ES-I3 (cell line): Measurements from ENCODE around the gene ZNF430.
"Not testable (repeated sequence)": the region's sequence is repeated elsewhere in the genome, so short reads cannot be mapped to it uniquely, and the experiment has no call there.

ENCODE experiments used
- H3K36me3 ChIP-seq: 2 replicates; pipeline ENCODE4 v1.6.1; 2013; ENCODE audit warnings: mild to moderate bottlenecking, low read length, control low read depth, moderate library complexity; ENCODE audit not compliant: insufficient read depth
- H3K4me1 ChIP-seq: 2 replicates; pipeline ENCODE4 v1.6.1; 2013; ENCODE audit warnings: mild to moderate bottlenecking, control low read depth, low read length; ENCODE audit not compliant: insufficient read depth
- H3K9ac ChIP-seq: 2 replicates; pipeline ENCODE4 v1.6.1; 2013; ENCODE audit warnings: low read depth, mild to moderate bottlenecking, low read length, moderate library complexity
- H3K9me3 ChIP-seq: 2 replicates; pipeline ENCODE4 v1.6.1; 2013; ENCODE audit warnings: mild to moderate bottlenecking, low read length, moderate library complexity; ENCODE audit not compliant: control insufficient read depth, insufficient read depth

The ZNF430 gene

GRCh38 chr19:21020298-21021227 is at the start of gene ZNF430:
ZNF430 (plus strand) TSS chr19:21020657; CDS start chr19:21020801, 144 bp downstream.
- Histone ChIP-seq H3K9me3 (no peaks in the 10 kb centered on the region), H3K36me3 (peaks cover 9% of the 10 kb centered on the region; the same call in 1 of the 2 replicates), H3K4me1 (peaks cover 13% of the 10 kb centered on the region; the same call in 1 of the 2 replicates), H3K9ac (peak within 1 kb of the TSS; percentile 91)

DNA sequence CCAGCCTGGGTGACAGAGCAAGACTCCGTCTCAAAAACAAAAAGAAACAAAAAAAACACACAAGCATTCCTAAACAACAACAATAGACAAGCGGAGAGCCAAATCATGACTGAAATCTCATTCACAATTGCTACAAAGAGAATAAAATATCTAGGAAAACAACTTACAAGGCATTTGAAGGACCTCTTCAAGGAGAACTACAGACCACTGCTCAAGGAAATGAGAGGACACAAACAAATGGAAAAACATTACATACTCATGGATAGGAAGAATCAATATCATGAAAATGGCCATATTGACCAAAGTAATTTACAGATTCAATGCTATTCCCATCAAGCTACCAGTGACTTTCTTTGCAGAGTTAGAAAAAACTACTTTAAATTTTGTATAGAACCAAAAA is 27.7 kb upstream of the ZNF430 start:
- not testable (repeated sequence) for H3K4me1 ChIP-seq, H3K36me3 ChIP-seq, H3K9ac ChIP-seq, H3K9me3 ChIP-seq

GRCh38 chr19:20999731-21000352 is 20.6 kb upstream of the ZNF430 start:
- H3K36me3 ChIP-seq = no peaks in the 10 kb centered on the region
- no peaks in the 10 kb centered on the region for H3K4me1 ChIP-seq
- H3K9me3 ChIP-seq = no peaks in the 10 kb centered on the region
- peak overlapping the region; percentile 100 for H3K9ac ChIP-seq

GRCh38 chr19:21021238-21021637 is 781 bp downstream of the ZNF430 start:
- H3K9me3 ChIP-seq, H3K36me3 ChIP-seq: not testable (repeated sequence)
- H3K4me1 ChIP-seq = peaks cover 13% of the 10 kb centered on the region; the same call in 1 of the 2 replicates
- H3K9ac ChIP-seq = peak overlapping the region; percentile 91

GRCh38 chr19:21022996-21023395 is 2.5 kb downstream of the ZNF430 start:
- Histone ChIP-seq H3K36me3 (peaks cover 11% of the 10 kb centered on the region; the same call in 1 of the 2 replicates), H3K4me1 (peaks cover 13% of the 10 kb centered on the region; the same call in 1 of the 2 replicates), H3K9ac (no peak overlapping the region; the same call in 1 of the 2 replicates), H3K9me3 (no peaks in the 10 kb centered on the region)

DNA sequence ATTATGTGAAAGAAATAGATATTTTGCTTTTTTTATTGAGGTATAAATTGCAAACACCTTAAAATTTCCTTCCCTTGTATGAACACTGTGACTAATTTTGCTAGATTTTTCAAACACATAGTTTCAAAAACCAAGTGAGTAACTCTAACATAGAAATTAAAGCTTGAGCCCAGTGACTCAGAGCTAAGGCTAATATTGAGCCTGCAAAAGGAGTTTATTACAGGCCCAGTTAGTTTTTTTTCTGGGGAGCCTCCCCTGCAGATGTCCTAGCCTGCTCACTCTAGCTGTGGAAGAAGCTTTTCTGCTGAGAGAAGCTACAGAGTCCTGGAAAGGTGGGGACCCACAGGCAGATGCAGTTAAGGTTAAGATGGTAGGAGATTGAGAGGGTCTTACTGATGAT is 3.4 kb downstream of the ZNF430 start:
- H3K4me1 ChIP-seq = peaks cover 13% of the 10 kb centered on the region; the same call in 1 of the 2 replicates
- no peak overlapping the region for H3K9ac ChIP-seq
- no peaks in the 10 kb centered on the region for H3K9me3 ChIP-seq
- peaks cover 11% of the 10 kb centered on the region; the same call in 1 of the 2 replicates for H3K36me3 ChIP-seq

GRCh38 chr19:21028969-21029268 is 8.5 kb downstream of the ZNF430 start:
- Histone ChIP-seq H3K36me3 (peaks cover 14% of the 10 kb centered on the region), H3K9me3 (no peaks in the 10 kb centered on the region), H3K9ac (no peak overlapping the region), H3K4me1 (no peaks in the 10 kb centered on the region)

DNA sequence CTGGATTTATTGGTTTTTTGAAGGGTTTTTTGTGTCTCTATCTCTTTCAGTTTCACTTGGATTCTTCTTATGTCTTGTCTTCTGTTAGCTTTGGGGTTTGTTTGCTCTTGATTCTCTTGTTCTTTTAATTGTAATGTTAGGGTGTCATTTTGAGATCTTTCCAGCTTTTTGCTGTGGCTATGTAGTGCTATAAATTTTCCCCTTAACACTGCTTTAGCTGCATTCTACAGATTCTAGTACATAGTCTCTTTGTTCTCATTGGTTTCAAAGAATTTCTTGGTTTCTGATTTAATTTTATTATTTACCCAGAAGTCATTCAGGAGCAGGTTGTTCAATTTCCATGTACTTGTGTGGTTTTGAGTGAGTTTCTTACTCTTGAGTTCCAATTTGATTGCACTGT is 24.6 kb downstream of the ZNF430 start:
- no peaks in the 10 kb centered on the region for H3K4me1 ChIP-seq
- peaks cover 12% of the 10 kb centered on the region; the same call in 1 of the 2 replicates for H3K9me3 ChIP-seq
- H3K36me3 ChIP-seq = peaks cover under 1% of the 10 kb centered on the region
- no peak overlapping the region for H3K9ac ChIP-seq

GRCh38 chr19:21046489-21046888 is 26.0 kb downstream of the ZNF430 start:
- H3K9me3 ChIP-seq = peaks cover 12% of the 10 kb centered on the region; the same call in 1 of the 2 replicates
- H3K9ac ChIP-seq = no peak overlapping the region
- H3K36me3 ChIP-seq = no peaks in the 10 kb centered on the region; the same call in 1 of the 2 replicates
- H3K4me1 ChIP-seq = no peaks in the 10 kb centered on the region

GRCh38 chr19:21047716-21048115 is 27.3 kb downstream of the ZNF430 start:
- Histone ChIP-seq H3K9ac (no peak overlapping the region), H3K9me3 (peaks cover 12% of the 10 kb centered on the region; the same call in 1 of the 2 replicates), H3K4me1 (no peaks in the 10 kb centered on the region), H3K36me3 (no peaks in the 10 kb centered on the region; the same call in 1 of the 2 replicates)

- Histone ChIP-seq H3K9me3 (peaks cover 3% of the 10 kb centered on the region; the same call in 1 of the 2 replicates), H3K9ac (no peak overlapping the region), H3K4me1 (no peaks in the 10 kb centered on the region), H3K36me3 (peaks cover 7% of the 10 kb centered on the region)
These were observed 32.4 kb downstream of the ZNF430 start for GRCh38 chr19:21052902-21053301.

DNA sequence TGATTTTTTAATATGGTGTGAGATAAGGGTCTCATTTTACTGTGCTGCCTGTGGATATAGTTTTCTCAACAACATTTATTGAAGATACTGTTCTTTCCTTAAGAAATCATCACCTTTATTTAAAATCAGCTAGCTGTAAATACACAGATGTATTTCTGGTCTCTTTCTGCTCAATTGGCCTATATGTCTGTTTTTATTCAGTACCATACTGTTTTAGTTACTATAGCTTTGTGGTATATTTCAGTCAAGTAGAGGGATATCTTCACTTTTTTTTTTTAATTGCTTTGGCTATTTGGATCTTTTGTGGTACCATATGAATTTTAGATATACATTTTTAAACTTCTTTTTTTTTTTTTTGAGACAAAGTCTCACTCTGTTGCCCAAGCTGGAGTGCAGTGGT is 44.9 kb downstream of the ZNF430 start:
- Histone ChIP-seq H3K9ac (no peak overlapping the region), H3K4me1 (no peaks in the 10 kb centered on the region), H3K9me3 (no peaks in the 10 kb centered on the region; the same call in 1 of the 2 replicates), H3K36me3 (no peaks in the 10 kb centered on the region)

DNA sequence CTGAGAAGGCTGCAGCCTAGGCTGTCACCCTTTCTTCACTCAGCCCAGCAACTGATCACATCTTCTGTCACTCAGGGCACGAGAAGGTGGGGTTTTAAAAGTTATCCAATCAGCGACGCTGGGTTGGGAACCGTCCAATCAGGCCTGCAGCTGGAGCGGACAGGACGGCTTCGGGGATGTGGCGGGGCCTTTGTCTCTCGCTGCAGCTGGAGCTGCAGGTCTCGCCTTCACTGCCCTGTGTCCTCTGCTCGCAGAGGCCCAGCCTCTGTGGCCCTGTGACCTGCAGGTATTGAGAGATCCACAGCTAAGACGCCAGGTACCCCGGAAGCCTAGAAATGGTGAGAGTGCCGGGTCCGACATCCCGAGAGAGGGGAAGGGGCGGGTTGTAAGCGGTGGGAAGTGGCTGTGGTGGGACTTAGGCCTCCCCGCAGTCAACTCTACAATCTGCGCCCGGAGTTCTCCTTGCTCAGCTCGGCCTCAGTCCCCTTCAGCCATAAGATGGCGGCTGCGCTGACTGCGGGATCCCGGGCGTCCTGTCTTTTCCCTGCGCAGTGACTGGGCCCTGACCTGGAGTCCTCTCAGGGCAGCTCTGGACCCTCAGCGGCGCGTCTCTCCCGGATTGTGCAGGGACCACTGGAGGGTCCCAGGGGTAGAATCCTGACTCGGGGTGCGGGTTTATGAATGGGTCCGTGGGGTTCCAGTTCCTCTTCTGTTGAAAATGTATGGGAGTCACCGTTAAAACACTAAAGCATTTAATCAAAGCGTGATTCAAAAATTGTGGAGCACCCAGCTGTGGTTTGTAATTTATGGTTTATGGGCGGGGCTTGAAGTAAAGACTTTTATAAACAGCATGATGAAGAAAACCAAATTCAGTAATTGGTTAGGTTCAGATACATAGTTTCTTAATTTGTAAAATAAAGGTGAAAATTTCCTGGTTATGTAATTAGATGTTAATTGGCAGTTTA is 61.8 kb downstream of the ZNF430 start, which contains the start of gene ZNF714:
TSS of gene ZNF714 (plus strand) at position 193 of the 965 bp plus-strand sequence. CDS start 16,066 bp downstream, outside the sequence.
- Histone ChIP-seq H3K36me3 (no peaks in the 10 kb centered on the region; the same call in none of the 2 replicates), H3K9ac (peak within 1 kb of the TSS; percentile 93), H3K9me3 (no peaks in the 10 kb centered on the region), H3K4me1 (0 out of 2 replicates have a peak, but pooled peaks cover 5% of the 10 kb centered on the region)
